K562 (cell line): ENCODE results near the gene KLHDC7A. TPM values are rescaled to one million over a fixed set of nuclear protein-coding genes. Genes with fewer than 3 reads are reported as not detected.

Experiments used
- AFF4 ChIP-seq: sonication (generic); formaldehyde crosslinking; IDR thresholded peaks from 2 replicates; pipeline ENCODE4 v1.8.0; 2023; ENCODE audit warnings: mild to moderate bottlenecking, missing genetic modification reagents
- BRD9 ChIP-seq: fragments of 450-650 bp; IDR thresholded peaks from 2 replicates; pipeline ENCODE4 v1.6.1; 2018; ENCODE audit warnings: low read depth; ENCODE audit not compliant: partially characterized antibody
- CC2D1A ChIP-seq: fragments of 450-650 bp; IDR thresholded peaks from 2 replicates; pipeline ENCODE4 v1.6.1; 2017; ENCODE audit warnings: mild to moderate bottlenecking
- HMGXB4 ChIP-seq: sonication (generic); formaldehyde crosslinking; IDR thresholded peaks from 2 replicates; pipeline ENCODE4 v1.8.1; 2023; ENCODE audit warnings: mild to moderate bottlenecking, missing genetic modification reagents
- HSF4 ChIP-seq: fragments of 250-450 bp; sonication (Bioruptor Pico); IDR thresholded peaks from 2 replicates; pipeline ENCODE4 v2.1.2; 2022; ENCODE audit warnings: mild to moderate bottlenecking, moderate library complexity, borderline replicate concordance
- NCOA6 ChIP-seq: fragments of 450-650 bp; IDR thresholded peaks from 2 replicates; pipeline ENCODE4 v1.6.1; 2017; ENCODE audit warnings: mild to moderate bottlenecking
- NR2F6 ChIP-seq: fragments of 450-650 bp; formaldehyde crosslinking; IDR thresholded peaks from 2 replicates; pipeline ENCODE4 v1.4.0; 2020; ENCODE audit warnings: mild to moderate bottlenecking
- PCBP1 ChIP-seq: fragments of 200-400 bp; formaldehyde crosslinking; IDR thresholded peaks from 2 replicates; pipeline ENCODE4 v1.6.1; 2018; ENCODE audit warnings: mild to moderate bottlenecking, low read depth, low read length; ENCODE audit not compliant: poor library complexity, severe bottlenecking
- PML ChIP-seq: IDR thresholded peaks from 2 replicates; pipeline ENCODE4 v1.6.1; 2012; ENCODE audit warnings: low read length, inconsistent platforms
- SMARCA5 ChIP-seq: fragments of 450-650 bp; IDR thresholded peaks from 2 replicates; pipeline ENCODE4 v1.6.1; 2016
- TCF7L2 ChIP-seq: fragments of 150-350 bp; IDR thresholded peaks from 2 replicates; pipeline ENCODE4 v1.6.1; 2016; ENCODE audit warnings: low read depth, mild to moderate bottlenecking, low read length, moderate library complexity
- ZC3H11A ChIP-seq: IDR thresholded peaks from 2 replicates; pipeline ENCODE4 v1.6.1; 2012; ENCODE audit warnings: low read depth, low read length, improper control_type of control experiment
- ZNF212 ChIP-seq: fragments of 450-650 bp; formaldehyde crosslinking; IDR thresholded peaks from 2 replicates; pipeline ENCODE4 v1.4.0; 2020; ENCODE audit warnings: mild to moderate bottlenecking
- ZNF436 ChIP-seq: fragments of 250-450, 450-650 bp; sonication (Bioruptor Pico); formaldehyde crosslinking; IDR thresholded peaks from 2 replicates; pipeline ENCODE4 v1.7.0; 2020; ENCODE audit warnings: mild to moderate bottlenecking
- polyA plus RNA-seq, 8 experiments: library from polyadenylated mRNA; depleted of rRNA in 4 of 8; stranded (reverse) in 5 of 8; unstranded in 3 of 8; fragments of >200 nt; fragmentation: Nextera tagmentation in 2 of 8; fragmentation: Illumina TruSeq in 1 of 8; extraction: Ambion mirVana in 2 of 8; extraction: Trizol in 1 of 8; gene quantifications; 2 replicates each; pipeline versions ENCODE4 v1.2.1 to v1.2.3, GENCODE V29; 2011 to 2014; ENCODE audit warnings: inconsistent platforms in 1 of 8, missing spikeins in 1 of 8
- total RNA-seq, 7 experiments: library from RNA; depleted of rRNA in 6 of 7; stranded (reverse); fragments of >200 nt in 6 of 7; fragmentation: Illumina TruSeq in 2 of 7; extraction: Trizol in 2 of 7; gene quantifications; 2 replicates each; pipeline versions ENCODE4 v1.2.1 to v1.2.3, GENCODE V29; 2011 to 2021; ENCODE audit warnings: low replicate concordance in 1 of 7
- TF ChIP-seq, protein P1 (sequence below): IDR thresholded peaks from 2 replicates; pipeline ENCODE4 v1.6.1; 2016; ENCODE audit warnings: missing genetic modification characterization, missing compliant biosample characterization
- TF ChIP-seq, protein P2 (sequence below): fragments of 450-650 bp; IDR thresholded peaks from 2 replicates; pipeline ENCODE4 v1.6.1; 2017; ENCODE audit warnings: antibody characterized with exemption, mild to moderate bottlenecking

Gene KLHDC7A
- total and polyA plus RNA-seq, 9 of the 15 experiments (the other 6 are each of a cell fraction or from before 2014, with no cell fraction given) = 0.01 to 0.02 (median 0.01) TPM; not detected in 6

- TF ChIP-seq AFF4 (CRISPR knock-in tag) (no peak), NCOA6 (no peak), HMGXB4 (CRISPR knock-in tag) (no peak), BRD9 (no peak), NR2F6 (CRISPR knock-in tag) (no peak), ZNF212 (no peak), ZC3H11A (no peak), SMARCA5 (no peak), ZNF436 (CRISPR knock-in tag) (no peak), CC2D1A (no peak), HSF4 (no peak), TCF7L2 (no peak), PCBP1 (no peak), PML (no peak)
- TF ChIP-seq, protein P1, sequence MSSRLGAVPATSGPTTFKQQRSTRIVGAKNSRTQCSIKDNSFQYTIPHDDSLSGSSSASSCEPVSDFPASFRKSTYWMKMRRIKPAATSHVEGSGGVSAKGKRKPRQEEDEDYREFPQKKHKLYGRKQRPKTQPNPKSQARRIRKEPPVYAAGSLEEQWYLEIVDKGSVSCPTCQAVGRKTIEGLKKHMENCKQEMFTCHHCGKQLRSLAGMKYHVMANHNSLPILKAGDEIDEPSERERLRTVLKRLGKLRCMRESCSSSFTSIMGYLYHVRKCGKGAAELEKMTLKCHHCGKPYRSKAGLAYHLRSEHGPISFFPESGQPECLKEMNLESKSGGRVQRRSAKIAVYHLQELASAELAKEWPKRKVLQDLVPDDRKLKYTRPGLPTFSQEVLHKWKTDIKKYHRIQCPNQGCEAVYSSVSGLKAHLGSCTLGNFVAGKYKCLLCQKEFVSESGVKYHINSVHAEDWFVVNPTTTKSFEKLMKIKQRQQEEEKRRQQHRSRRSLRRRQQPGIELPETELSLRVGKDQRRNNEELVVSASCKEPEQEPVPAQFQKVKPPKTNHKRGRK (tag) = no peak
- TF ChIP-seq, protein P2, sequence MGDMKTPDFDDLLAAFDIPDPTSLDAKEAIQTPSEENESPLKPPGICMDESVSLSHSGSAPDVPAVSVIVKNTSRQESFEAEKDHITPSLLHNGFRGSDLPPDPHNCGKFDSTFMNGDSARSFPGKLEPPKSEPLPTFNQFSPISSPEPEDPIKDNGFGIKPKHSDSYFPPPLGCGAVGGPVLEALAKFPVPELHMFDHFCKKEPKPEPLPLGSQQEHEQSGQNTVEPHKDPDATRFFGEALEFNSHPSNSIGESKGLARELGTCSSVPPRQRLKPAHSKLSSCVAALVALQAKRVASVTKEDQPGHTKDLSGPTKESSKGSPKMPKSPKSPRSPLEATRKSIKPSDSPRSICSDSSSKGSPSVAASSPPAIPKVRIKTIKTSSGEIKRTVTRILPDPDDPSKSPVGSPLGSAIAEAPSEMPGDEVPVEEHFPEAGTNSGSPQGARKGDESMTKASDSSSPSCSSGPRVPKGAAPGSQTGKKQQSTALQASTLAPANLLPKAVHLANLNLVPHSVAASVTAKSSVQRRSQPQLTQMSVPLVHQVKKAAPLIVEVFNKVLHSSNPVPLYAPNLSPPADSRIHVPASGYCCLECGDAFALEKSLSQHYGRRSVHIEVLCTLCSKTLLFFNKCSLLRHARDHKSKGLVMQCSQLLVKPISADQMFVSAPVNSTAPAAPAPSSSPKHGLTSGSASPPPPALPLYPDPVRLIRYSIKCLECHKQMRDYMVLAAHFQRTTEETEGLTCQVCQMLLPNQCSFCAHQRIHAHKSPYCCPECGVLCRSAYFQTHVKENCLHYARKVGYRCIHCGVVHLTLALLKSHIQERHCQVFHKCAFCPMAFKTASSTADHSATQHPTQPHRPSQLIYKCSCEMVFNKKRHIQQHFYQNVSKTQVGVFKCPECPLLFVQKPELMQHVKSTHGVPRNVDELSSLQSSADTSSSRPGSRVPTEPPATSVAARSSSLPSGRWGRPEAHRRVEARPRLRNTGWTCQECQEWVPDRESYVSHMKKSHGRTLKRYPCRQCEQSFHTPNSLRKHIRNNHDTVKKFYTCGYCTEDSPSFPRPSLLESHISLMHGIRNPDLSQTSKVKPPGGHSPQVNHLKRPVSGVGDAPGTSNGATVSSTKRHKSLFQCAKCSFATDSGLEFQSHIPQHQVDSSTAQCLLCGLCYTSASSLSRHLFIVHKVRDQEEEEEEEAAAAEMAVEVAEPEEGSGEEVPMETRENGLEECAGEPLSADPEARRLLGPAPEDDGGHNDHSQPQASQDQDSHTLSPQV = no peak
These were observed 36.9 kb upstream of the KLHDC7A start (continued) for GRCh38 chr1:18443587-18444520.
